ENCODE measurements around the gene LCN1.

DNA sequence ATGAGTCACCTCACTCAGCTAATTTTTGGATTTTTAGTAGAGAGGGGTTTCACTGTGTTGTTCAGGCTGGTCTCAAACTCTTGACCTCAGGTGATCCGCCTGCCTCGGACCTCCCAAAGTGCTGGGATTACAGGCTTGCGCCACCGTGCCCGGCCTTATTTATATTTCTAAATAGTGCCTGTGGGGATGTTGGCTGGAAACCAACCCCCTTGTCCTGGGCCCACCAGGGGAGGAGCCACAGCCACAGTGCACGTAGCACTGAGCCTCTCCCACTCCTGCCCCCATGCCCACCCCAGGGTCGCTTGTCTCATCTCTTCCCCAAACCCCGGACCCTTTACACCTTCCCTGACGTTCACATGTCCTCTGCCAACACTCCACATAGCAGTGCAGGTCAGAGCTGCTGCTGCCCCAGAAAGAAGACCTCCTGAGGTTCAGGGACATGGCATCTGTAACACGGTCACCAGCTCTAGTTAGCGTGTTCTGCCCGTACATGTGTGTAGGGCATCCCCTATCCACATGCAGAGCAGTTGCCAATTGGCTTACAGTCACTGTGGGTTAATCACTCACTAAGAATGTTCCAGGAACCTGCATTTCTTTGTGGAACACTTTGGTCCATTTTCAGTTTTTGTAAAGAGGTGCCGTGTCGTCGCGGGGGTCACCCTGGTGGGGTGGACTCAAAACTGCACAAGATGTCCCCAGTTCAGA is 30.9 kb upstream of the LCN1 start:
- TF ChIP-seq GATA2 (IDR thresholded peaks at IDR 0.05; ENCODE audit: low read depth, low read length) (no peak), GATA3 (IDR thresholded peaks at IDR 0.05; ENCODE audit: low read depth, low read length) (no peak)
